GM18499 (cell line): Measurements from ENCODE around the gene NR2C2.
A peak's percentile ranks its signal among the peaks of the same experiment; 100 is the strongest.

Experiments
- ATAC-seq: cut with Tn5 transposase; IDR thresholded peaks from one replicate; pipeline ENCODE4 v1.9.1; 2021; ENCODE audit warnings: moderate number of reproducible peaks; ENCODE audit not compliant: insufficient read depth, unreplicated experiment

NR2C2 gene

GRCh38 chr3:14921034-14921616 lies 26.3 kb upstream of the NR2C2 start:
- no peak for ATAC-seq

DNA sequence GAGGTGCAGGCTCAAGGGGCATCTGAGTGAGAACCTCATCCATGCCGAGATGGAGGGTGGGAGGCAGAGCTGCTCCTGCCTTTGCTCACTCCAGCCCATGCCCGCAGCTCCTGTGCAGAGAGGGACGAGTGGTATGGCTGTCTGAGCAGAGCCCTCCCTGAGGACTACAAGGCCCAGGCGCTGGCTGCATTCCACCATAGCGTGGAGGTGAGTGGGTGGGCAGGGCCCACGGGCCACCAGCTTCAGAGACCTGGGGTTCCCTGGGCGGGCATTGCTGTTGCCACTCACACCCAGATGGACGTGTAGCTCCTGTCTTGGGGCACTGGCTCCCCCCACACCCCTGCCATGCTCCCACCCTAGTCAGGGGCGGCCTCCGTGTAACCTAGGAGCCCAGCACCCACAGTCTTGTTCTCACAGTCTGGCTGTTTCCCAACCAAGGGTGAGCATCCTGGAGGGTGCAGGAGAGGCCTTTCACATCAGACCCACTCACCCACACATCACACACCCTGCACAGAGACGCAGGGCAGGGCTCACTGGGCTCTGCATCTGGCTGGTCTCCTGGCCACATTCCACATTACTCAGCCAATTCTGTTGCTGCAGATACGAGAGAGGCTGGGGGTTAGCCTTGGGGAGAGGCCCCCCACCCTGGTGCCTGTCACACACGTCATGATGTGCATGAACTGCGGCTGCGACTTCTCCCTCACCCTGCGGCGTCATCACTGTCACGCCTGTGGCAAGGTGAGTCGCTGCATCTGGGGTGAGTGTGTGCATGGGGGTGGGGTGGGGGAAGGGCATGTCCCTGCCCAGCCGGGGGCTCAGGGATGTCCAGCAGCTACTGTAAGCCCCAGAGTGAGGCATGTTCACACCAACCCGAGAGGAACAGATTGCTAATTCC lies 25.3 kb upstream of the NR2C2 start:
- no peak for ATAC-seq

- ATAC-seq, result no peak
Measured at GRCh38 chr3:14922863-14923262, 24.5 kb upstream of the NR2C2 start.

DNA sequence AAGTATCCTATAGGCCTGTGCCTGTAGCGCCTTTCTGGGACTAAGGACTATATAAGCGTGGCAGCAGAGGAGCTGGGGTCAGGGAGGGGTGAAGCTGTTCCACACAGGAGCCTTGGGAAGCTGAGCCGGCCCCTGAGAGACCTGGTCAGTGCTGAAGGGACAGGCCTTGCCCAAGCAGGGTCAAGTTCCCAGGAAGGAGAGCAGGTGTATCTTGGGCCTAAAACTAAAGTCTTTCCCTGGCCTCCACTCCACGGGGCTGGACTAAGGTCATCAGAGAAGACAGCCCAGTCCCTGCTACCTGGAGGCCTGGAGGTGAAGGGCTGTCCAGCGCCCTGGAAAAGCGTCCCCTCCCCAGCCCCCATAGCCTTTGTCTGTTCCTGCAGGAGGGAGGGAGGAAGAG lies 23.9 kb upstream of the NR2C2 start:
- no peak for ATAC-seq

DNA sequence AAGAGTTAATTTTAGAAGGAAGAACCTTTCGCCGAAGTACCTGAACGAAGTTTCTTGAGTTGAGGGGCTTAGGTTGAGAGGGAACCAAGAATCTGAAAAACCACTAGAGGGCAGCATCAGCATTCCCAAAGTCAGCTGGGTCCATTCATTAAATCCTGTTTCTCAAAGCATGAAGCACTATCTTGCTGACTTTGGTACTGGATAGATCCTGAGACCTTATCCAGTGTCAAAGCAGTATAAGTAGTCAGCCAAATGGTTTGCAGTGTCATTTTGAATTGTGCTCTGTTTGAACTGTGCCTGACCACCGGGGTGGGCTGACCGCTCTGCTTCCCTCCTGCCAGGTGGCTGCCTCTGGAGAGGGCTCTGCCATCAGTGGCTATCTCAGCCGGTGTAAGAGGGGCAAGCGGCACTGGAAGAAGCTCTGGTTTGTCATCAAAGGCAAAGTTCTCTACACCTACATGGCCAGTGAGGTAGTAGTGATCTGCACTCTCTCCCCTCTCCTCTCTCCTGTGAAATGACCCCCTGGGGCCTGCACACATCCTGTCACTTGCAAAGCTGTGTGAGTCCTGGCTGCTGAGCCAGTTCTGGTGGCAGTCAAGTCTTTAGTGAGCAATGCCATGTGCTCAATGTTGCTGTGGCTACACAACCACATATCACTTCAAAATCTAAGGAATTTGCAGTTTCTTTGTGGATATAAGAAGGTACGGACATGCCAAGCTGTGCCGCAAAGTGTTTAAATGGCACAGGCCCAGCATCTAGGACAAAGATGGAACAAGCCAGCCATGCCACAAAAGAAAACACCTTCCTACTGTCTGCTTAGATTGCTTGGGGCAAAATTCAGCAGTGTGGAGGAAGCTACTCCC lies 21.4 kb upstream of the NR2C2 start:
- ATAC-seq, result no peak

- no peak for ATAC-seq
Measured at GRCh38 chr3:14926592-14926991, 20.8 kb upstream of the NR2C2 start.

DNA sequence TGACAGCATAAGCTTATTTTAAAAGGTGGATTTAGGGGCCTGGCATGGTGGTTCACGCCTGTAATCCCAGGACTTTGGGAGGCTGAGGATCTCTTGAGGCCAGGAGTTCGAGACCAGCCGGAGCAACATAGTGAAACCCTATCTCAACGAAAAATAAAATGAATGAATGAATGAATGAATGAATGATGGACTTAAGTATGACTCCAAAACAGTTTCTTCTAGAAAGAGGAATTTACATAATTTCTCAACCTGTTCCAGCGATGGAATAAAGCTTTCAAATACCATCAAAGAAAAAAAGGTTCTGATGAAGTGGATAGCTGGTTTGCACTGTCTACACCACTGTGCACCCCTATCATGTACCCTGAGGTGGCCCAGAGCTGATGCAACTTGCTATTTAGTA lies 20.1 kb upstream of the NR2C2 start:
- no peak for ATAC-seq

- ATAC-seq, result no peak
Measured at GRCh38 chr3:14929310-14930074, 17.9 kb upstream of the NR2C2 start.

GRCh38 chr3:14933820-14934425 lies 13.5 kb upstream of the NR2C2 start:
- no peak for ATAC-seq

DNA sequence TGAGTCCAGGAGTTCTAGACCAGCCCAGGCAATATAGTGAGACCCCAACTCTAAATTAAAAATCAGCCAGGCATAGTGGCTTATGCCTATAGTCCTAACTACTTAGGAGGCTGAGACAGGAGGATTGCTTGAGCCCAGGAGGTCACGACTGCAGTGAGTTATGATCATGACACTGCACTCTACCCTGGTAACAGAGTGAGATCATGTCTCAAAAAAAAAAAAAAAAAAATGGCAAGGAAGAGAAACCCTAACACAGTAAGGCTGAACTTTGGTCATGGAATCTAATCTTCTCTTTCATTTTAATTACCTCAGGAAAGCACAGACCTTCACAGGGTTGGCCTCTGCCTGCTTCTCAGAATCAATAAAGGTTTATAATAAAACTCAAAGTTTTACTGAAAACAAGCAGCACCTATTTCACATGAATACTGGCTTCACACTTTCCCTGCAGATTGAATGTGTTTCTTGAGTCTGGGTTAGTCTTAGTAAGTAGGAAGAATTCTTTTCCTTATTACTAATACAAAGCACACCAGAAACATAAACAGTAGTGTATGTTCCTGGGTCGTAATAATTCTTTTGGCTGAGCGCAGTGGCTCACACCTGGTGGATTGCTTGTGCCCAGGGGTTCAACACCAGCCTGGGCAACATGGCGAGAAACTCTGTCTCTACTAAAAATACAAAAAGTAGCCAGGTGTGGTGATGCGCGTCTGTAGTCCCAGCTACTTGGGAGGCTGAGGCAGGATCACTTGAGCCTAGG lies 11.6 kb upstream of the NR2C2 start:
- ATAC-seq, result no peak

DNA sequence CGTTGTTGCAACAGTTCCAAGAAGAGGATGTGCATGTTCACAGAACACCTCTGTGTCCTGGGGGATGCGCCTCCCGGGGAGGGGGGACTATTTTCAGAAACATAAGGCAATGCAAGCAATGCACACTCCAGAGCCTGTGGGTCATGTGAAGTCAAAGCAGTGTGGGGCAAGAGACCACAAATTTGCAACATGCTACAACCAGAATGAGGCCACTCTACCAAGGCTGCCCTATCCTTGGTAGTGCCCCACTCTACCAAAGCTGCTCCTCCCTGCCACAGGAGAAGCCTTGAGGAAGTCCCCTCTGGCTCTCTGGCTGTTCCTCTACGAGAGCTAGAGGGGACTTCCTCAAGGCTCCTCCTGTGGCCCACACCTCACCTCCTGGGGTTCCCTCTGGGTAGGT lies 8.4 kb upstream of the NR2C2 start:
- no peak for ATAC-seq

DNA sequence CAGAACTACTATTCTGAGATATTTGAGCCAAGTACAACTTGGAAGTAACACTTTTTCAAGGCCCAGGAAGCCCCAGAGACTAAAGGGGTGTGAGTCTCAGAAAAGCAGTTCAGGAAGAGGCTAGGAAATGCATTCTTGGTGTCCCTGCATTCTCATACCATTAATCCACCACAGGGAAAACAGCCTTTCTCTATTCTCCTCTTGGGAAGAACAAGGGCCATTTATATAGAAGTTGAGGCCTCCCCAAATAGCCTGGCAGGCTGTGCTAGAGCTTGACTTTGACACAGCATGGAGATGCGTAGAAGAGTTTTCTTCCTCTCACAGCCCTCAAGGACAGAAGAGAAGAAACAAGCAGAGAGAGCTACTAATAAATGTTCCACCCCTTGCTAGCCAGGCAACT lies 5.5 kb upstream of the NR2C2 start:
- ATAC-seq, result no peak

DNA sequence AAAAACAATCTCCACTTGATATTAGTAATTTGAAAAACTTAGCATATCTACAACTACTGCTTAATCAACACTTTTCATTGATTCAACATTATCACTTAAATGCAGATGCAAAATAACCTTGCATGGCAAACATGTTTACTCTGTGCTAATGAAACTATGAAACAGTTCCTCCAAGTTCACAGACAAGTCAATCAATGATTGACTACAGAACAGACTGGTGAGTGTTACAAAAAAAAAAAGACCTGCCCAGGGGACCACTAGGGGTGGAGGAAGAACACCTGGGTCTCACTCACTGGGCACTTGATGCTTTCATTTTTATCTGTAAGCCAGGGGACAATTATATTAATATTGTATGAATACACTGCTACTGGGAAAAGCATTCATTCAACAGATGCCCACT lies 4.3 kb upstream of the NR2C2 start:
- ATAC-seq, result no peak

DNA sequence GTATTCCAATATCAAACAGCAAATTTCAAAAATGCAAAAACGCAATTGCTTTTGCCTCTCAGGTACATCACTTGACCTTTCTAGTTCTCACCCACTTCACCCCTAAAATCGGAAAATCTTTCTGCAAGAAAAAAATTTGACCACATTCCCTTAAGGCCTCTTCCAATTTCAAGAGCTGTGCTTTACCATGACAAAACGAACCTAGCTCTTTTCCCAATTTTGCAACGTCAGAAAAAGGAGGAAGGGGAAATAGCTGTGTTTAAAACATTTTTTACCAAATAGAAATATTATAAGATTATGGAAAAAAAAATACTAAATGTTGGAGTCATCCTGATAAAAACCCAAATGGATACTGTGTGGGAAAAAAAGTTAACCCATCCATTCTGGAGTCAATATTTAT lies 1.1 kb upstream of the NR2C2 start:
- ATAC-seq, result no peak

- no peak for ATAC-seq
Measured at GRCh38 chr3:14946739-14947099, 664 bp upstream of the NR2C2 start.

DNA sequence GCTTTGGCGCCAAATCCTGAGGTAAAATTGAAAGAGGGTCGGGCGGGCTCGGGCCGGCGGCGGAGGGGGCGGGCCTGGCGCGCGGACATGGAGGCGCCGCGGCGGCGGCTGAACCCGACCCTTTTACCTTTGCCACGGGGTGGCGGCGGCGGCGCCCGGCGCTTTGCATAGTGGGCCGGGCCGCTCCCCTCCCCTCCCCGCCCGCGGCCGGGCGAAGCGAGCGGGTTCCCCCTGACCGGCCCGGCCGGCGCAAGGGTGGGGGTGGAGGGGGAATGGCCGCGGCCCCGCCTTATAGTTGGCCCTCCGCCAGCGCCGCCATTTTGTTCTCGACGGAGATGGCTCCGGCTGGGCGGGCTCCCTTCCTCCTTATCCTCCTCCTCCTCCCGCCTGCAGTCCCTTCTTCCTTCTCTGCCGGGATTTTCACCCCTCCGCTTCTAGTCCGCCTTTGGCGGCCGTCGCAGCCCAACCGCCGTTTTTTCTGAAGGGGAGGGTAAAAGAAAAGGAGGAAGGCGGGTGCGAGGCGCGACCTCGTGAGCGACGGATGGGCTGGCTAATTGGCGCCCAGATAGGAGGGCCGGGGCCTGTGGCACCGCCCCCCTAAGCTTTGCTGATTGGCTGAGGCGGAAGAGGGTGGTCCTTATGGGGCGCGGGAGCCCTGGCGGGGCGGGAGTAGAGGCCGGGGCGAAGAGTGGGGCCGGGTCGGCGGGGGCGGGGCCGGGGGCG lies 664 bp downstream of the NR2C2 start:
- peak; percentile 81 for ATAC-seq

- ATAC-seq, result no peak
Measured at GRCh38 chr3:14948609-14949038, 1.2 kb downstream of the NR2C2 start.

DNA sequence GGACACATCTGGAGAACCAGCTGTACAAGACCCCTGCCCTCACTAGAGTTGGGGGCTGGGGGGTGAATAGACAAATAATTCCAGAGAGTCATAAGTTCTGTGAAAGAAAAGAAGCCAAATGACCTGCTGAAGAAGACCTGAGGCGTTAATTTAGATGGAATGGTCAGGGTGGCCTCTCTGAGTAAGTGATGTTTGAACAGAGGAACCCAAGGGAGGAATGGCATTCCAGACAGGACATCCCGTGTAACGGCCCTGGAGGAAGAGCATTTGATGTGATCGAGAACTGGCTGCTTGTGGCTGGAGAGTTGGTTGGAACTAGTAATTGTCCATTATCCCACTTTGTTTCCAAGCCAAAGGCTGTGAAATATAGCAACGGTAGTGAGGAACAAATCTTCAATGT lies 1.7 kb downstream of the NR2C2 start:
- no peak for ATAC-seq

DNA sequence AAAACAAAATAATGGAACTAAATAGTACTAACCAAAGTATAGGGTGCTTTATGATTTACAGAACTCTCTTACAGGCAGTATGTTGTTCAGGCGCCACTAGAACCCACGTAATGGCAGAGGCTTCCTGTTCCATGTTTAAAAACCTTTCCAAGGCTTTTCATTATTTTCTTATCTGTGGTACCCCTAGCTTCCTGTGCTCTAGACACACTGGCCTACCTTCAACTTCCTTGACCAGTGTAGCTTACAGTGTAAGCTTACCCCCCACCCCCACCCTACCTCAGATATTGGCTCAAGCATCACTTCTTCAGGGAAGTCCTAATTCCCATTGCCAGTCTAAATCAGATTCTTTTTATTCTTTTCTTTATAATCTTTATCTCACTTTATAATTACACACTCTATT lies 2.9 kb downstream of the NR2C2 start:
- ATAC-seq, result no peak
